T-helper 9 cell (primary cell): ENCODE measurements around the gene NT5DC3.
"Not testable (repeated sequence)": the region's sequence is repeated elsewhere in the genome, so short reads cannot be mapped to it uniquely, and the experiment has no call there.

Experiments used
- DNase-seq: peaks from one replicate; pipeline ENCODE4 v3.0.0-alpha.2; 2020

NT5DC3 gene

GRCh38 chr12:103832048-103832997 lies 8.7 kb downstream of the NT5DC3 start:
- no peak for DNase-seq

- no peak for DNase-seq
These were observed 10.2 kb downstream of the NT5DC3 start for GRCh38 chr12:103830730-103831320.

- DNase-seq: no peak
These were observed 10.9 kb downstream of the NT5DC3 start for GRCh38 chr12:103830025-103830725.

GRCh38 chr12:103829092-103829491 lies 11.9 kb downstream of the NT5DC3 start:
- DNase-seq: no peak

GRCh38 chr12:103827911-103828391 lies 13.1 kb downstream of the NT5DC3 start:
- no peak for DNase-seq

- no peak for DNase-seq
These were observed 16.2 kb downstream of the NT5DC3 start for GRCh38 chr12:103824845-103825244.

GRCh38 chr12:103824290-103824689 lies 16.7 kb downstream of the NT5DC3 start:
- DNase-seq: no peak

GRCh38 chr12:103823871-103824270 lies 17.2 kb downstream of the NT5DC3 start:
- no peak for DNase-seq

- DNase-seq: no peak
These were observed 19.3 kb downstream of the NT5DC3 start for GRCh38 chr12:103821773-103822172.

- DNase-seq: no peak
These were observed 20.0 kb downstream of the NT5DC3 start for GRCh38 chr12:103820881-103821489.

- no peak for DNase-seq
These were observed 20.7 kb downstream of the NT5DC3 start for GRCh38 chr12:103820361-103820760.

- DNase-seq: no peak
These were observed 21.1 kb downstream of the NT5DC3 start for GRCh38 chr12:103819892-103820291.

GRCh38 chr12:103819312-103819711 lies 21.7 kb downstream of the NT5DC3 start:
- no peak for DNase-seq

- no peak for DNase-seq
These were observed 23.2 kb downstream of the NT5DC3 start for GRCh38 chr12:103817791-103818190.

GRCh38 chr12:103816663-103817062 lies 24.4 kb downstream of the NT5DC3 start:
- no peak for DNase-seq

GRCh38 chr12:103814436-103814835 lies 26.6 kb downstream of the NT5DC3 start:
- DNase-seq: no peak

- no peak for DNase-seq
These were observed 27.1 kb downstream of the NT5DC3 start for GRCh38 chr12:103813949-103814348.

- DNase-seq: no peak
These were observed 27.6 kb downstream of the NT5DC3 start for GRCh38 chr12:103813426-103813825.

GRCh38 chr12:103812789-103813188 lies 28.2 kb downstream of the NT5DC3 start:
- no peak for DNase-seq

- DNase-seq: no peak
These were observed 29.2 kb downstream of the NT5DC3 start for GRCh38 chr12:103811791-103812190.

- no peak for DNase-seq
These were observed 30.9 kb downstream of the NT5DC3 start for GRCh38 chr12:103810111-103810510.

- DNase-seq: not testable (repeated sequence)
These were observed 31.4 kb downstream of the NT5DC3 start for GRCh38 chr12:103809639-103810038.

- no peak for DNase-seq
These were observed 31.9 kb downstream of the NT5DC3 start for GRCh38 chr12:103809154-103809553.
